Measurements from ENCODE around the gene ENOX1. TPM values are rescaled to one million over a fixed set of nuclear protein-coding genes. Genes with fewer than 3 reads are reported as not detected.

ENOX1 gene
- total RNA-seq, 1 donor from 2014 or later = 8.7 TPM

DNA sequence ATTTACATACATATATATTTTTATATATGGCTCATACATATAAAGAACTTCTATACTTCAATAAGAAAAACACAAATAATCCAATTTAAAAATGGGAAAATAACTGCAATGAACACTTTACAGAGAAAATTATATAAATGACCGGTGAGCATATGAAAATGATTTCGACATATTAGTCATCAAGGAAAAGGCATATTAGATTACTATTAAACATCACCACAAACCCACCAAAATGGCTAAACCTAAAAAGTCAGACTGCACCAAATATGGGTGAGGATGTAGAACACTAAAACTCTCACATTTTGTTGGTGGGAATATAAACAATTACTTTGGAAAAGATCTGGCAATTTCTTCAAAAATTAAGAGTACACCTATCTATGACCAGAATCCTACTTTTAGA lies 316.2 kb downstream of the ENOX1 start:
- Mint-ChIP-seq H3K4me1 (ENCODE audit: low read depth, unreplicated experiment) (peaks cover 2% of the 10 kb centered on the region), H3K27me3 (ENCODE audit: unreplicated experiment) (no peaks in the 10 kb centered on the region), H3K27ac (ENCODE audit: unreplicated experiment) (no peak overlapping the region), H3K9me3 (ENCODE audit: unreplicated experiment) (no peaks in the 10 kb centered on the region), H3K4me3 (ENCODE audit: unreplicated experiment) (no peak overlapping the region), H3K36me3 (ENCODE audit: unreplicated experiment) (no peaks in the 10 kb centered on the region)
- TF ChIP-seq, protein P1, sequence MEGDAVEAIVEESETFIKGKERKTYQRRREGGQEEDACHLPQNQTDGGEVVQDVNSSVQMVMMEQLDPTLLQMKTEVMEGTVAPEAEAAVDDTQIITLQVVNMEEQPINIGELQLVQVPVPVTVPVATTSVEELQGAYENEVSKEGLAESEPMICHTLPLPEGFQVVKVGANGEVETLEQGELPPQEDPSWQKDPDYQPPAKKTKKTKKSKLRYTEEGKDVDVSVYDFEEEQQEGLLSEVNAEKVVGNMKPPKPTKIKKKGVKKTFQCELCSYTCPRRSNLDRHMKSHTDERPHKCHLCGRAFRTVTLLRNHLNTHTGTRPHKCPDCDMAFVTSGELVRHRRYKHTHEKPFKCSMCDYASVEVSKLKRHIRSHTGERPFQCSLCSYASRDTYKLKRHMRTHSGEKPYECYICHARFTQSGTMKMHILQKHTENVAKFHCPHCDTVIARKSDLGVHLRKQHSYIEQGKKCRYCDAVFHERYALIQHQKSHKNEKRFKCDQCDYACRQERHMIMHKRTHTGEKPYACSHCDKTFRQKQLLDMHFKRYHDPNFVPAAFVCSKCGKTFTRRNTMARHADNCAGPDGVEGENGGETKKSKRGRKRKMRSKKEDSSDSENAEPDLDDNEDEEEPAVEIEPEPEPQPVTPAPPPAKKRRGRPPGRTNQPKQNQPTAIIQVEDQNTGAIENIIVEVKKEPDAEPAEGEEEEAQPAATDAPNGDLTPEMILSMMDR (IDR thresholded peaks at IDR 0.05; ENCODE audit: partially characterized antibody, unreplicated experiment) = no peak
- DNase-seq = no peak

DNA sequence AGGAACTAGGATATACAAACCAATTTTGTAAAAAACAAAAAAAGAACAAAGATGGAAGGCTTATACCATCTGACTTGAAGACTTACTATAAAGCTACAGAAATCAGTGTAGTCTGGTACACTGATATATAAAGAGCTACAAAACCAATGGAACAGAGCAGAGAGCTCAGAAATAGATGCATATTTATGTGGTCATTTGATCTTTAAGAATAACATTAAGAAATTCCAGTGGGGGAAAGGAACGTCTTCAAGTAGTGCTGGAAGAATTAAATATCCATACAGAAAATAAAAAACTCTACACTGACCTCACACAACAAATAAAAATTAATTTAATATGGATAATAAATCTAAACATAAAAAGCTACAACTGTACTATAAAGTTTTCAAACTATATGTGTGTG lies 317.0 kb downstream of the ENOX1 start:
- no peak overlapping the region for H3K4me3 Mint-ChIP-seq (ENCODE audit: unreplicated experiment)
- TF ChIP-seq, protein P1 (IDR thresholded peaks at IDR 0.05; ENCODE audit: partially characterized antibody, unreplicated experiment) = no peak
- peaks cover 2% of the 10 kb centered on the region for H3K4me1 Mint-ChIP-seq (ENCODE audit: low read depth, unreplicated experiment)
- no peaks in the 10 kb centered on the region for H3K9me3 Mint-ChIP-seq (ENCODE audit: unreplicated experiment)
- DNase-seq = no peak
- H3K27ac Mint-ChIP-seq (ENCODE audit: unreplicated experiment) = no peak overlapping the region
- H3K27me3 Mint-ChIP-seq (ENCODE audit: unreplicated experiment) = no peaks in the 10 kb centered on the region
- no peaks in the 10 kb centered on the region for H3K36me3 Mint-ChIP-seq (ENCODE audit: unreplicated experiment)

DNA sequence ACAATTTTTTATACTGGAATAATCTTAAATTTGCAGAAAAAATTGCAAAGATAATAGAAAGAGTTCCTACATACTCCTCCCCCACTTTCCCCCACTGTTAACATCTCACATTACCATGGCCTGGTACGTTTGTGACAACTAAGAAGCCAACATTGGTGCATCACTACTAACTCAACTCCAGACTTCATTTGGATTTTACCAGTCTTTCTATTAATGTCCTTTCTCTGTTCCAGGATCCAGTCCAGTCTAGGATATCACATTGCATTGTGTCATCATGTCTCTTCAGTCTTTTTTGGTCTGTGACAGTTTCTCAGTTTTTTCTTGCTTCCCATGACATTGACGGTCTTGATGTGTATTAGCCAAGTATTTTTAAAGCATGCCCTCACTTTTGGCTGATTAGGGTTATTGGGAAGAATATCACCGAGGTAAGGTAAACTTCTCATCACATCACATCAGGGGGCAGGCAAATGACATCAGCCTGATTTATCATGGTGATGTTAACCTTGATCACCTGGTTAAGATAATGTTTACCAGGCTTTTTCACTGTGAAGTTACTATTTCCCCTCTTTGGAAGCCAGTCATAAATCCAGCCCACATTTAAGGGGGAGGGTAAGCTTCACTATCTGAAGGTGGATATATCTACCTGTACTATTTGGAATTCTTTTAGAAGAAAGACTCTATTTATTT lies 322.1 kb downstream of the ENOX1 start:
- Mint-ChIP-seq H3K36me3 (ENCODE audit: unreplicated experiment) (no peaks in the 10 kb centered on the region), H3K27ac (ENCODE audit: unreplicated experiment) (no peak overlapping the region), H3K4me1 (ENCODE audit: low read depth, unreplicated experiment) (no peaks in the 10 kb centered on the region), H3K9me3 (ENCODE audit: unreplicated experiment) (no peaks in the 10 kb centered on the region), H3K27me3 (ENCODE audit: unreplicated experiment) (no peaks in the 10 kb centered on the region), H3K4me3 (ENCODE audit: unreplicated experiment) (no peak overlapping the region)
- TF ChIP-seq, protein P1 (IDR thresholded peaks at IDR 0.05; ENCODE audit: partially characterized antibody, unreplicated experiment) = no peak
- no peak for DNase-seq

DNA sequence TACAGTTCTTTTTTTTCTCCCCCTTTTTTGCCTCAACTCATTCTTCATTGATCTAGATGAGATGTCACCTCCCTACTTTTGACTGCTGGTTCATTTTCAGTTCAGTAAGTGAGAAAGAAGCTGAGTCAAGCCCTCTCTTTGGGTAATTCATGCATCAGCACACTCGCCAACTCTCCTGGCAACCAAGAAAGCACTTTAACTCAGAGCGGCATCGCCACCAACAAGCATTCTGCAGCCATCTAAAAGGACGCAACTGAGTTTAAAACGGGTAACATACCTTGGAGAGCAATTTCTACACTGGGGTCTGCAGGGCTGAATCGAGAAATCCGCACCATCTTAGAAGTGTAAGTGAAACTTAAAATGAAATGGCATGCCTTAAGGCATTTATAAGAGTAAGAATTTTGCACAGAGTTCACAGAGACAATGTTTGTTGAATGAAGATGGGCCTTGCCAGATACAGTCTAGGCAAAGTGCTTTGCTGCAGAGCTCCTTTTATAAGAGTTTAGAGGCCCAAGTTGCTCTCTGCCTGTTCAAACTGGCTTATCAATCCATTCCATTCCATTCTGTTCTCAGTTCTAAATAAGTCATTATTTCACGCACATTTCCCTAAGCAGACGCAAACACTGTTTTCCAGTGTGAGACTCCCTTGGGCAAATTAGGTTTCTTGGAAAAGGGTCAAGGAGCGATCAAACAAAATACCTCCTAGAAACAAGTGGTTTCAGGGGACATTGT lies 338.0 kb downstream of the ENOX1 start:
- H3K27me3 Mint-ChIP-seq (ENCODE audit: unreplicated experiment) = no peaks in the 10 kb centered on the region
- DNase-seq = no peak
- no peaks in the 10 kb centered on the region for H3K36me3 Mint-ChIP-seq (ENCODE audit: unreplicated experiment)
- TF ChIP-seq, protein P1 (IDR thresholded peaks at IDR 0.05; ENCODE audit: partially characterized antibody, unreplicated experiment) = no peak
- no peak overlapping the region for H3K4me3 Mint-ChIP-seq (ENCODE audit: unreplicated experiment)
- no peaks in the 10 kb centered on the region for H3K9me3 Mint-ChIP-seq (ENCODE audit: unreplicated experiment)
- H3K27ac Mint-ChIP-seq (ENCODE audit: unreplicated experiment) = no peak overlapping the region
- H3K4me1 Mint-ChIP-seq (ENCODE audit: low read depth, unreplicated experiment) = no peaks in the 10 kb centered on the region

DNA sequence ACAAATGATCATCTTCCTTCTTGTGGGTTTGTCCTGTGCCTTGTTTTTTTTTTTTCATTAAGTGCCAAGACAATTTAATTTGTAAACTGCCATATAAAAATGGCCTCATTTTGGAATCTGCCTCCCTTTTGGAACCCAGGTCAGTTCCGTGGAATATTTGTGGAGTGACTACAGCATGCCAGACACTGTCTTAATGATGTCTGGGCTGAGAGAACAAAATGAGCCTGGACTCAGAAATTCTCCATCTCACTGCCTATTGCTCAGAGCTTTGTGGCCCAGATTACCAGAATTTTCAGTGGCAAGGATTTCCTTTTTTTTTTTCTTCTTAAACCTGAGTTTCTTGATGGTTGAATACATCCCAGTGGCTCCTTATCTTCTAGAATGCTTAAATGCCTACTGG lies 340.6 kb downstream of the ENOX1 start:
- Mint-ChIP-seq H3K27me3 (ENCODE audit: unreplicated experiment) (peaks cover 2% of the 10 kb centered on the region), H3K9me3 (ENCODE audit: unreplicated experiment) (no peaks in the 10 kb centered on the region), H3K4me3 (ENCODE audit: unreplicated experiment) (no peak overlapping the region), H3K4me1 (ENCODE audit: low read depth, unreplicated experiment) (peaks cover 13% of the 10 kb centered on the region), H3K27ac (ENCODE audit: unreplicated experiment) (no peak overlapping the region), H3K36me3 (ENCODE audit: unreplicated experiment) (no peaks in the 10 kb centered on the region)
- TF ChIP-seq, protein P1 (IDR thresholded peaks at IDR 0.05; ENCODE audit: partially characterized antibody, unreplicated experiment) = no peak
- DNase-seq = no peak
